Adrenal gland (tissue), 12 donors: ENCODE results near the gene SPDYC. TPM values are rescaled to one million over a fixed set of nuclear protein-coding genes. Genes with fewer than 3 reads are reported as not detected.

Experiments used
- DNase-seq, 7 donors: peaks; one replicate each; pipeline ENCODE4 v3.0.0-alpha.2; 2019 to 2020
- H3K27ac ChIP-seq, 5 donors: fragments of 200-600 bp; sonication (generic) in 4 of 5; 1 replicate in 3 of 5; 2 replicates in 2 of 5; pipeline versions ENCODE4 v1.5.1 to v1.8.0; 2016 to 2020; ENCODE audit warnings: mild to moderate bottlenecking in 1 of 5
- H3K27me3 ChIP-seq: fragments of 200-600 bp; 2 replicates; pipeline ENCODE4 v1.8.0; 2021
- H3K36me3 ChIP-seq, 2 donors: fragments of 200-600 bp; replicated peaks in 1 of 2; 1 replicate in 1 of 2; 2 replicates in 1 of 2; pipeline versions ENCODE4 v1.5.1 to v1.8.0; 2018 to 2022
- H3K4me1 ChIP-seq, 2 donors: fragments of 200-600 bp; replicated peaks in 1 of 2; 1 replicate in 1 of 2; 2 replicates in 1 of 2; pipeline versions ENCODE4 v1.5.1 to v1.8.0; 2018 to 2021
- H3K4me3 ChIP-seq, 4 donors: fragments of 200-600 bp; sonication (generic) in 3 of 4; one replicate each; pipeline ENCODE4 v1.5.1; 2016 to 2018
- H3K9me3 ChIP-seq, 3 donors: fragments of 200-600 bp; sonication (generic) in 1 of 3; replicated peaks in 1 of 3; 1 replicate in 2 of 3; 2 replicates in 1 of 3; pipeline versions ENCODE4 v1.5.1 to v1.8.0; 2016 to 2021
- CTCF ChIP-seq, 6 experiments: fragments of 450-650 bp in 4 of 6; fragments of 200-600 bp in 2 of 6; sonication (generic) in 1 of 6; IDR thresholded peaks; 1 replicate in 5 of 6; 2 replicates in 1 of 6; pipeline versions ENCODE4 v1.5.1 to v1.8.0; 2016 to 2021; ENCODE audit warnings: antibody characterized with exemption in 6 of 6, mild to moderate bottlenecking in 2 of 6, moderate library complexity in 1 of 6
- POLR2A ChIP-seq, 2 donors: fragments of 450-650 bp; IDR thresholded peaks; one replicate each; pipeline ENCODE4 v1.6.1; 2017; ENCODE audit warnings: antibody characterized with exemption in 2 of 2, mild to moderate bottlenecking in 2 of 2, moderate library complexity in 1 of 2
- WGBS, 4 donors: extraction: QIAGEN DNeasy Blood & Tissue Kit in 2 of 4; methylation state at CpG; one replicate each; pipeline versions ENCODE4 v1.1.5 to v1.1.7; 2013 to 2017; 5-methylcytosine and 5-hydroxymethylcytosine counted together
- intact Hi-C, 2 donors: fragments of 100-400 bp; cut with DNase I; formaldehyde crosslinking; loops; one replicate each; pipeline versions ENCODE4 v1.14.1 to v1.15.0; 2022 to 2023
- polyA plus RNA-seq, 3 donors: library from polyadenylated mRNA; stranded (reverse); fragments of 200-250 nt in 2 of 3; fragments of 350-450 nt in 1 of 3; fragmentation: Illumina TruSeq in 1 of 3; extraction: RNeasy Lipid Tissue Mini Kit (QIAGEN cat#74804) in 1 of 3; gene quantifications; one replicate each; pipeline ENCODE4 v1.2.3, GENCODE V29; 2013 to 2014
- total RNA-seq, 9 donors: library from RNA; depleted of rRNA in 4 of 9; stranded (reverse); fragments of >200 nt in 4 of 9; fragments of 120-200 nt in 1 of 9; fragmentation: NEBNext Ultra II Directional in 1 of 9; extraction: Animal tissue kit (Norgen Biotek cat#: 25700) in 1 of 9; gene quantifications; one replicate each; pipeline versions ENCODE4 v1.1.0 to v1.2.4, GENCODE V29; 2013 to 2023
- donor health status: healthy with polysubstance abuse.
- donor health status: Bipolar disorder and iron deficiency.
- donor health status: DM: yes; HTN: yes; CAD: no.
- donor health status: DM: no; HTN: no; CAD: no.
- donor health status: DM: no; HTN: no; CAD: no.
- donor health status: DM: yes; HTN: yes; CAD: no.

Gene SPDYC
- total and polyA plus RNA-seq, 12 donors = 0.10 TPM; not detected in 11

DNA sequence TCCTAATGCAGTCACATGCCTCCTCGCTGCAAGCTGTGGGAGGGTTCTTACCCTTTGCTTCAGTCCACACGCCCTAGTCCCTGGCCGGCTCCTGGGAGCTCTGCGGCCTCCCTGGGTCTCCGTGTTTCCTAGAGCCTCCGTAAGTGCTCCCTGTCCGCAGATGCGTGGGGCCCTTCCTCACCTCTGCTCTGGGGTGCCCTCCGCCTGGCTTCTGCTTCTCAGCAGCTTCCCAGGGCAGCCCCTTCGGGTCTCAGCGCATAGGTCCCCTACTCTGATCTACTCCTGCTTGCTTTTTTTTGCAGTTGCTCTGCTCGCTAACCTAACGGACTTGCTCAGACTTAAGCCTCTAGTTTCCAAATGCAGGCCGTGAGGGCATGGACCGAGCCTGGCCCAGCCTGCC lies 34.1 kb downstream of the SPDYC start:
- H3K4me1 ChIP-seq = no peaks in the 10 kb centered on the region
- no peaks in the 10 kb centered on the region for H3K9me3 ChIP-seq
- H3K36me3 ChIP-seq = peaks cover 0 to 66% of the 10 kb centered on the region in 2 donors
- no peak overlapping the region for H3K4me3 ChIP-seq
- peak in 2 of 7 donors; percentile 10 to 13 for DNase-seq
- WGBS, 4 donors = 91 to 97% (median 92%) methylated on average over 11 to 15 of the region's 15 CpGs
- H3K27me3 ChIP-seq = no peaks in the 10 kb centered on the region
- H3K27ac ChIP-seq = no peak overlapping the region
- no peak for TF ChIP-seq POLR2A (IDR thresholded peaks at IDR 0.05)
- TF ChIP-seq CTCF (IDR thresholded peaks at IDR 0.05) = no peak
- intact Hi-C loops = no loop called here

GRCh38 chr11:65204646-65205601 lies 34.9 kb downstream of the SPDYC start:
- WGBS, 4 donors = 62 to 86% (median 65%) methylated on average over 6 to 38 of the region's 38 CpGs
- no peak for TF ChIP-seq POLR2A (IDR thresholded peaks at IDR 0.05)
- peak; percentile 54 to 80 (median 73) for TF ChIP-seq CTCF (IDR thresholded peaks at IDR 0.05)
- H3K27ac ChIP-seq = no peak overlapping the region
- no peak overlapping the region for H3K4me3 ChIP-seq
- peaks cover 0 to 66% of the 10 kb centered on the region in 2 donors for H3K36me3 ChIP-seq
- no peaks in the 10 kb centered on the region for H3K27me3 ChIP-seq
- no peaks in the 10 kb centered on the region for H3K9me3 ChIP-seq
- DNase-seq = peak in 3 of 7 donors; percentile 20 to 51 (median 21)
- intact Hi-C loops = no loop called here
- no peaks in the 10 kb centered on the region for H3K4me1 ChIP-seq

GRCh38 chr11:65205602-65205967 lies 35.6 kb downstream of the SPDYC start:
- WGBS, 4 donors = 72 to 100% (median 87%) methylated on average over 1 to 3 of the region's 3 CpGs
- DNase-seq = no peak

More at GRCh38 chr11:65205602-65205967, 35.6 kb downstream of the SPDYC start:
- intact Hi-C loops = no loop called here
- Histone ChIP-seq H3K9me3 (no peaks in the 10 kb centered on the region), H3K4me1 (no peaks in the 10 kb centered on the region), H3K36me3 (peaks cover 0 to 68% of the 10 kb centered on the region in 2 donors), H3K27ac (no peak overlapping the region), H3K4me3 (no peak overlapping the region), H3K27me3 (no peaks in the 10 kb centered on the region)
- TF ChIP-seq CTCF (IDR thresholded peaks at IDR 0.05) (no peak), POLR2A (IDR thresholded peaks at IDR 0.05) (no peak)
